C4-2B (cell line): ENCODE results near the gene C8G.

Source experiments
- H3K27ac ChIP-seq: fragments of 450-650 bp; 2 replicates; pipeline ENCODE4 v1.5.1; 2017
- ZFX ChIP-seq: fragments of 450-650 bp; IDR thresholded peaks from 2 replicates; pipeline ENCODE4 v1.6.1; 2017
- TF ChIP-seq, protein P1 (sequence below): fragments of 450-650 bp; conservative IDR thresholded peaks from 2 replicates; pipeline ENCODE4 v1.5.1; 2017; ENCODE audit warnings: mild to moderate bottlenecking

The C8G gene

DNA sequence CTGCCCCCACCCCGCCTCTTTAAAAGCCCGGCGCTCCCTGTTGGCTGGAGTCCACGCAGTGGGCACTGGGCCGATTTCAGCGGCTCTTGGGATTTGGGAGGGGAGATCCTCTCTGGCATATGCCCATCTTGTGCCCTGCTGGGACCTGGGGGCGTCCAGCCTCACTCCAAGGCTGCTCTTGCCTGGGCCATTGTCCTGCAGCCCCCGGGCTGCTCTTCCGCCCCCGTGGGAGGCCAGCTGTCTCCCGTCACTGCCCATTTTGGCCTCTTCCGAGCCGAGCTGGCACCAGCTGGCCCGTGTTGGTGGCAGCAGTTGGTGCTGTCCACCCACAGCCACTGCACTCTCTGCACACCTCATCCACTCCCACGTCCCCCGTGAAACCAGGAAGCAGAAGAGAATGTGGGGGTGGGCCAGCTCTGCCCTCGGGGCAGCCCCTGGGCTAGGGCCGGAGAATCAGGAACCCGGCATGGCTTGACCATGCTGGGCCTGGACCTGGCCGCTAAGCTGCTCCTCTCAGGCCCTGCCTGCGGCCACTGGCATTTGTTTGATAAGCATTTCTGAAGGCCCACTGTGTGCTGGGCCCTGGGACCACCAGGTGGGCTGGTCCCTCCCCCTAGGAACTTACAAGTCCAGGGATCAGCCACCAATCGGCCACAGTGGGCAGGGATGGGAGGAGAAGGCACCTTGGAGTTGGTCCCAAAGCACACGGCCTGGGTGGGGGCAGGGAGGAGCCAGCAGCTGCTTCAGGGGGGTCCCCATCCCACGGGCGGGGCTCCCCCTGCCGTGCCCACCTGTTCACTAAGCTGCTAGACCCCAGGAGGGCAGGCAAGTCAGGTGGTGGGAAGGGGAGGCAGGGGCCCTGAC is 2.2 kb downstream of the C8G start:
- peak overlapping the region; percentile 3; the same call in 1 of the 2 replicates for H3K27ac ChIP-seq

DNA sequence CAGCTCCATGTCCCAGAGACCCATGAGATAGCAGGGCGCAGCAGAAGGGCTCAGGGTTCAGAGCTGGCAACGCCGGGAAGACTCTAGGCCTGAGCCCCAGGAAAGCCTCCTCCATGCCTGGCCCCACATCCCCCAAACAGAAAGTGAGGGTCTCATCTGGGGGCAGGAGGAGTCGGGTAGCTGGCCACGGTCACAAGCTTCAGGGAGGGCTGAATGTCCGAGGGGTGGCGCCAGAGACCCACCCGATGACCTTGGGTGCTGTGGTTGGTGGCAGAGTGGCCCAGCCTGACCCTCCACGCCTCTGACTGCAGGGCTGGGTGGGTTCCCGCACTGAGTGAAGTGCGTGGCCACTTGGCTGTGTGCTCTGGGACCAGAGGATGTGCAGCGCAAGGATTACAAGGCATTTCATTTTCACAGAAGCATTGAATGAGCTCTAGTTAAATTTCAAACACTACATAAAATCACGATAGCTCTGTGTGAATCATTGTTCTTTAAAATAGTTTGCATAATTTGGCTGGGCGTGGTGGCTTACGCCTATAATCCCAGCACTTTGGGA is 3.0 kb downstream of the C8G start:
- H3K27ac ChIP-seq = peak overlapping the region; percentile 3; the same call in 1 of the 2 replicates
- TF ChIP-seq, protein P1, sequence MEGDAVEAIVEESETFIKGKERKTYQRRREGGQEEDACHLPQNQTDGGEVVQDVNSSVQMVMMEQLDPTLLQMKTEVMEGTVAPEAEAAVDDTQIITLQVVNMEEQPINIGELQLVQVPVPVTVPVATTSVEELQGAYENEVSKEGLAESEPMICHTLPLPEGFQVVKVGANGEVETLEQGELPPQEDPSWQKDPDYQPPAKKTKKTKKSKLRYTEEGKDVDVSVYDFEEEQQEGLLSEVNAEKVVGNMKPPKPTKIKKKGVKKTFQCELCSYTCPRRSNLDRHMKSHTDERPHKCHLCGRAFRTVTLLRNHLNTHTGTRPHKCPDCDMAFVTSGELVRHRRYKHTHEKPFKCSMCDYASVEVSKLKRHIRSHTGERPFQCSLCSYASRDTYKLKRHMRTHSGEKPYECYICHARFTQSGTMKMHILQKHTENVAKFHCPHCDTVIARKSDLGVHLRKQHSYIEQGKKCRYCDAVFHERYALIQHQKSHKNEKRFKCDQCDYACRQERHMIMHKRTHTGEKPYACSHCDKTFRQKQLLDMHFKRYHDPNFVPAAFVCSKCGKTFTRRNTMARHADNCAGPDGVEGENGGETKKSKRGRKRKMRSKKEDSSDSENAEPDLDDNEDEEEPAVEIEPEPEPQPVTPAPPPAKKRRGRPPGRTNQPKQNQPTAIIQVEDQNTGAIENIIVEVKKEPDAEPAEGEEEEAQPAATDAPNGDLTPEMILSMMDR = peak; percentile 49
- TF ChIP-seq ZFX = no peak

More for the DNA sequence above, 2.2 kb downstream of the C8G start:
- TF ChIP-seq, protein P1 = no peak
- no peak for TF ChIP-seq ZFX

DNA sequence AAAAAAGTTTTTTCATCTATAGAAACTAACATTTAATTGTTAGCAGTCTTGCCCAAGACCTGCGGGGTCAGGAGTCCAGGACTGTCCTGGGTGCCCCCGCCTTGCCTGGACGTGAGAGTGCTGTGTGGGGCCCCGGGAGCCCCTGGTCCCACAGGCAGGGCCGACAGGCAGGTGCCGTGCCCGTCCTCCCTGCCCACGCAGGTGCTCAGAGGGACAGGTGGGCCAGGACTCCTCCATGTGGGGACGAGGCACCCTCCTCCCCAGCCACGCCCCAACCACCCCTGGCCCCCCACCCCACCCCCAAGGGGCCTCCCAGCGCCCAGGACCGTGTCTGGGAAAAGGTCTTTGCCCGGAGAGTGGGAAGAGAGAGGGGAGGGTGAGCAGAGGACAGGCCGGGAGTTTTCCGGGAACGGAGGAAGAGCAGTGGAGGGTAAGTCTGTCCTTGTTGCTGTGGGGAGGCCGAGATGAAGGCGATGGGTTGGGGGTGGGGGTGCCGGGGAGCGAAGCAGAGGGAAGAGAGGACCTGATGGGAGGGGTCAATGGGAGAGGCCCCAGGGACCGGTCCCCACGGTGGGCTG is 4.3 kb downstream of the C8G start:
- H3K27ac ChIP-seq = peak overlapping the region; percentile 100
- TF ChIP-seq, protein P1 = no peak
- TF ChIP-seq ZFX = no peak

DNA sequence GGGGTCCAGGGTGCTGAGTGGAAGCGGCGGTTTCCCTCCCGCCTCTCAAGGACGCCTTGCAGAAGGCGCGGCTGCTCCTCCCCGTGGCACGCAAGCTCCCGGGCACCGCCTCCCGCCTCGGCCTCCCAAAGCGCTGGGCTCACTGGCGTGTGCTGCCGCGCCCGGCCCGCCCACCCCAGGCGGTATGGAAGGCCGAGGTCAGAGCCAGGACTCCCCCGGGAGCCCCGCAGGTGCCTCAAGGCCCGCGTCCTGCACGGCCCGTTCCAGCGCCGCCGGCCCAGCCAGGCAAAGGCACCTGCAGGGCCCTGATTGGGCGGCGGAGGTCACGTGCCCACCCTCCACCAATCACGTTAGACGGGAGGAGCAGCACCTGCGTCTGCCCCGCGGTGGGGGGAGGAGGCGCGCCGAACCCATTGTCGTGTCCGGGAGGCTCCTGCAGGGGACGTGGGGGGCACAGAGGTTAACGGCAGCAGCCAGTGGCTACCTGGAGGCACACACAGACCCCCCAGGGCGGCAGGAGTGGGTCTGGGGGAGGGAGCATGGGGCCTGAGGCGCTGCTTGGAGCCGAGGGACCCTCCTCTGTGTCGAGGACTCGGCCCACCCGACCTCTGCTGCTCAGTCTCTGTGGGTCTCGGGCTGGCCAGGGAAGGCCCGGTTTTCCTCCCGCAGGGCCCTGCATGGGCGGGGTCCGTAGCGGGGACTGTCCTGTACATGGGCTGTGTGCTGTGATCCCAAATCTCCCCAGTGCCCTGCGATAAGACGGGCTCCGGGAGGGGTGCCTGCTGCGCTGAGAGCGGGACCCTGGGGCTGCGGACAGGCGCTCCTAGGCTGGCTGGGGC is 5.0 kb downstream of the C8G start:
- peak overlapping the region; percentile 100 for H3K27ac ChIP-seq

DNA sequence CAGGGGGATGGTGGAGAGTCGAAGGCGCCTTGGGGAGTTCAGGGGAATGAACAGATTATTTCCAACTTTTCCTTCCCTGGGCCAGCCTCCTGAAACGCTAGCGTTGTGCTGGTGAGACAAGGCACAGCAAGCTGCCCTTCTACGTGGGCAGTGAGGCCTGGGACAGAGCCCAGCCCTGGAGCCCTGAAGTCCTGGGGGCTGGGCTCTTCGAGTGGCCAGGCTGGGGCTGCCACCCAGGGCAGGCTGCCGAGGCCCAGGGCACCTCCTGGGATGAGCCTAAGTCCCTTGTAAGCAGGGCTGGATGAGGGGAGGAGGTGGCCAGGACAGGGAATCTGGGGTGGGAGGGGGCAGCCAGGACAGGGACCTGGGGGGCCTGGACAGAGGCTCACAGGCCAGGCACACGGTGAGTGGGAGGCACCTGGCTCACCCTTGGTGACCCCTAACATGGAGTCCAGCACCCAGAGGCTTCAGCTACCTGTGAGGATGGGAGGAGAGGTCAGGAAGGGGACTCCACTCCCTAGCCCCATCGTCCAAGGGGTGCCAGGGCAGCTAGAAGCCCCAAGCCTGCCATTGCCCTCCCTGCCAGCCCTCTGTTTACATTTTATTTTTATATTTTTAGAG is 5.7 kb downstream of the C8G start:
- TF ChIP-seq, protein P1 = no peak
- no peak for TF ChIP-seq ZFX
- H3K27ac ChIP-seq = peak overlapping the region; percentile 100

More for the DNA sequence above, 5.0 kb downstream of the C8G start:
- TF ChIP-seq ZFX = 0 out of 2 replicates have a peak, but pooled peaks have one; percentile 37
- TF ChIP-seq, protein P1 = no peak; the same call in 1 of the 2 replicates

DNA sequence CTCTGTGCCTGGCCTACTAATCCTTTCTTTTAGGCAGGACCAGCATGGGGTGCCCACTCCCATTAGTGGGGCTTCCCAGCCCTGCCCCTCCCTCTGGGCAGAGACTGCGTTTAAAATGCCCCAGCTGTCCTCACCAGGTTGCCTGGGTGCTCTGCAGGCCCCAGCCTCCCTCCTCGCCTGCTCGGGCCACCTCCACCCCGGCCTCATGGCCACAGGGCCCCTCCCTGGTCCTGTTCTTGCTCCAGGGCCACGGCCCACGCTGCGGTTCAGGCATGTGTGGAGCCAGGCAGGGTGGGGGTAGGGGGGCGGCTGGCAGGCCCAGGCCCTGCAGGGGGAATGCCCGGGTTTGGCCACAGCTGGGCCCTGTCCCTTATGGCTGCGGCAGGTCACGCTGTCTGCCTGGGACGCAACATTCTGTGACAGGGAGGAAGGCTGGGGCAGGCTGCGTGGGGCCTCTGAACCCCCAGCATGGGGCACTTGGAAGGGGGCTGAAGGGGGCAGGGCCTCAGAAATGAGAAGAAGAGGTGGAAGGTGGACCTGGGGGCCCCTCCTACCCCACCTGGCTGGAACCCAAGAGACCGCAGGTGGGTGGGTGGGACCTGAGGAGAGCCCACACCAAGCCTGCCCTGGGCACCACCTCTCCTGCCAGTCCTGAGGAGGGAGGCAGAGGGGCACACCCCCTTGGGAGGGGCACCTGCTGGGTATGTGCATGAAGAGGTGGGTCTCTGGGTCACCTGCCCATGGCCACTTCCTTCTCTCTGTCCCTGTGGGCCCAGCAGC is 6.7 kb downstream of the C8G start, which contains the start of gene LCN12:
LCN12 (plus strand) TSS at position 733 of the 780 bp plus-strand sequence. CDS start 55 bp downstream, outside the sequence.
- peak within 1 kb of the TSS; percentile 100; the same call in 1 of the 2 replicates for H3K27ac ChIP-seq
- TF ChIP-seq, protein P1 = no peak
